Erythroblast (primary cell): ENCODE measurements around the gene CFAP61.

Source experiments
- GATA1 ChIP-seq: IDR thresholded peaks from 2 replicates; pipeline ENCODE4 v1.6.1; 2011; ENCODE audit warnings: low read depth, mild to moderate bottlenecking, control low read depth, low read length, moderate library complexity
- POLR2A ChIP-seq: IDR thresholded peaks from 2 replicates; pipeline ENCODE4 v1.6.1; 2011; ENCODE audit warnings: mild to moderate bottlenecking, low read length

DNA sequence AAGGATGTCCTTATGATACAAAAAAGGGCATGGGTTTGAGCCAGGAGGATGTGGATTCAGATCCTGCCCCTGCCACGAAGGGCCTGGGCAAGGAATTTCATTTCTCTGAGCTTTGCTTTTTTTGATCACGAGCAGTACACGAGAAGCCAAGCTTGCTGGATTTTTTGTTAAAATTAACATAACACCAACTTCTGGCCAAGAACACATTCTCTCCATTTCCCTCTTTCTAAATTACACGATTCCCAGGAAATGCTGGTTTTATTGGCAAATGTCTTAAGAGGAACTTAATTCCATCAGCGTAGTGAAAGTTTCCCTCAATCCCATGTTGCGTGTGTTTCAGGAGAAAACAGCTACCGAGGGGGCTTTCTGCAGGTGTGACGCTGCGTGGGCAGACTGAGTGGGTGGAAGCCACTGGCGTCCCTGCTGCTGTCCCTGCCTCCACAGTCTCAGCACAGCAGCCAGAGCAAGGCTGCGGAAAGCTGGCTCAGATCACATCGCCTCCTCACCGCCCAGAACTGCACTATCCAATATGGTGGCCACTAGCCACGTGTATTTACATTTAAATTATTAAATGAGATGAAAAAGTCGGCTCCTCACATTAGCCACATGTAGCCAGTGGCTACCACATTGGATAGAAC is 194.8 kb downstream of the CFAP61 start:
- no peak for TF ChIP-seq POLR2A
- no peak for TF ChIP-seq GATA1
